ENCODE results near the gene ZNHIT2.

The ZNHIT2 gene

DNA sequence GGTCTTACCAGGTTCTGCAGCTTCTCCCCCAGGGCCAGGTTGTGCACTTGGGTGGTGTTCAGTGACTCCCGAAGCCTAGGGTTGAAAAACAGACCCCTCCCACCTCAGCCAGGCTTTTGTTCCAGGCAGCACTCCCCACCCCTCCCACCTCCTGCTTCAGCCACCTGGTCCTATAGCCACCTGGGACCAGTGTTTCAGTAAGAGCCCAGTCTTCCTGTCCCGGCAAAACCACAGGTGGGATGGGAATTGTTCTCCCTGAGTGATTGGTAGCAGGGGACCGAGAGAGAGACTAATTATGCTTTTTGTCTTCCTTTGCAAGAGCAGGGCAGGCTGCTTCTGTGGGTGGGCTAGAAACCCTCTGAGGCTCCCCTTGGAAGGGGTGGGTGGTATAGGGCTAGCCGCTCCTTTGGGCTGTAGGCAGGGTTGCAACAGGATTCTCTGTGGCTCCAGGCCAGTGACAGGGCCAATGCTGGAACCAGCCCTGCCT lies 50.7 kb downstream of the ZNHIT2 start:
- Histone ChIP-seq H3K36me3 (ENCODE audit: low read depth) (no peaks in the 10 kb centered on the region), H3K4me1 (ENCODE audit: insufficient read depth, poor library complexity, severe bottlenecking) (no peaks in the 10 kb centered on the region), H3K27ac (ENCODE audit: poor library complexity, severe bottlenecking) (no peak overlapping the region), H3K4me3 (ENCODE audit: severe bottlenecking) (no peak overlapping the region), H3K27me3 (ENCODE audit: insufficient read depth, poor library complexity, severe bottlenecking) (no peaks in the 10 kb centered on the region), H3K9me3 (ENCODE audit: severe bottlenecking) (no peaks in the 10 kb centered on the region)
- DNase-seq (ENCODE audit: low spot score) = no peak
- no peak for ATAC-seq (ENCODE audit: low read depth)
- TF ChIP-seq, protein P1, sequence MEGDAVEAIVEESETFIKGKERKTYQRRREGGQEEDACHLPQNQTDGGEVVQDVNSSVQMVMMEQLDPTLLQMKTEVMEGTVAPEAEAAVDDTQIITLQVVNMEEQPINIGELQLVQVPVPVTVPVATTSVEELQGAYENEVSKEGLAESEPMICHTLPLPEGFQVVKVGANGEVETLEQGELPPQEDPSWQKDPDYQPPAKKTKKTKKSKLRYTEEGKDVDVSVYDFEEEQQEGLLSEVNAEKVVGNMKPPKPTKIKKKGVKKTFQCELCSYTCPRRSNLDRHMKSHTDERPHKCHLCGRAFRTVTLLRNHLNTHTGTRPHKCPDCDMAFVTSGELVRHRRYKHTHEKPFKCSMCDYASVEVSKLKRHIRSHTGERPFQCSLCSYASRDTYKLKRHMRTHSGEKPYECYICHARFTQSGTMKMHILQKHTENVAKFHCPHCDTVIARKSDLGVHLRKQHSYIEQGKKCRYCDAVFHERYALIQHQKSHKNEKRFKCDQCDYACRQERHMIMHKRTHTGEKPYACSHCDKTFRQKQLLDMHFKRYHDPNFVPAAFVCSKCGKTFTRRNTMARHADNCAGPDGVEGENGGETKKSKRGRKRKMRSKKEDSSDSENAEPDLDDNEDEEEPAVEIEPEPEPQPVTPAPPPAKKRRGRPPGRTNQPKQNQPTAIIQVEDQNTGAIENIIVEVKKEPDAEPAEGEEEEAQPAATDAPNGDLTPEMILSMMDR (IDR thresholded peaks at IDR 0.05; ENCODE audit: poor library complexity, severe bottlenecking) = no peak
